ENCODE data around the gene EVL.

EVL gene

DNA sequence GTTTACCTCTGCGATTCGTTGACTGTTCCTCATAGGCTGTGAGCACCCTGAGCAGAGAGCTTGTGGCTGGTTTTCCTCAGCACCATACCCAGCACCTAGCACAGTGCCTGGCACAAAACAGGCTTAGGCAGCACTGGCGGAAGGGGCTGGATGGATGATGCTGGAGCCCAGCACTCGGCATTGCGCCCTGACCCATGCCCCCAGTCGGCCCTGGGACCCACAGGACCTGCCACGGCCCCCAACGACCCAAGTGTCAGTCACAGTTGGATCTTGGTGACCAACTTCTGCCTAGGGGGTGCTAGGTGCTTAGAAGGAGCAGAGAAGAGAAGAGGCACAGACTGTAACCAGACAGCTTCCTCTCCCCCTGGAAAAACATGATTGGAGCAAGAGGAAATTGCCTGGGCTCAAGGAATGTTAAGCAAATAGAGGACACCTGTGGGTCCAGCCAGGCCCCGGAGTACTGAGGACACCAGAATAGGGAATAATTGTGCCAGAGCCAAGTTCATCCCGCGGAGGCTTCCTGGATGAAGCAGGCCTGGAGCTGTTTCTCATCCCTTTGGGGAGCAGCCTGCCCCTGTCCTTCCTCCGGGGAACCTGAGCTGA is 62.7 kb downstream of the EVL start:
- POLR2A ChIA-PET = no interaction called here

GRCh38 chr14:100128688-100129087 is 63.5 kb downstream of the EVL start:
- DNase-seq (ENCODE audit: extremely low spot score) = no peak
- TF ChIP-seq CTBP1 (IDR thresholded peaks at IDR 0.05; ENCODE audit: borderline replicate concordance) (no peak), BHLHE40 (IDR thresholded peaks at IDR 0.05; ENCODE audit: borderline replicate concordance) (no peak), NFRKB (IDR thresholded peaks at IDR 0.05) (no peak), HDGF (IDR thresholded peaks at IDR 0.05; ENCODE audit: borderline replicate concordance) (no peak), FOXK2 (IDR thresholded peaks at IDR 0.05) (no peak), ELF4 (IDR thresholded peaks at IDR 0.05) (no peak), ZNF384 (IDR thresholded peaks at IDR 0.05) (no peak), LEF1 (IDR thresholded peaks at IDR 0.05; ENCODE audit: borderline replicate concordance) (no peak), ARNT (IDR thresholded peaks at IDR 0.05) (no peak), SP1 (IDR thresholded peaks at IDR 0.05) (no peak), L3MBTL2 (conservative IDR thresholded peaks at IDR 0.05) (no peak), TARDBP (IDR thresholded peaks at IDR 0.05) (no peak), SUZ12 (IDR thresholded peaks at IDR 0.05) (no peak), FOXM1 (IDR thresholded peaks at IDR 0.05; ENCODE audit: borderline replicate concordance) (no peak), FOXA1 (IDR thresholded peaks at IDR 0.05) (no peak)
- TF ChIP-seq, protein P1, sequence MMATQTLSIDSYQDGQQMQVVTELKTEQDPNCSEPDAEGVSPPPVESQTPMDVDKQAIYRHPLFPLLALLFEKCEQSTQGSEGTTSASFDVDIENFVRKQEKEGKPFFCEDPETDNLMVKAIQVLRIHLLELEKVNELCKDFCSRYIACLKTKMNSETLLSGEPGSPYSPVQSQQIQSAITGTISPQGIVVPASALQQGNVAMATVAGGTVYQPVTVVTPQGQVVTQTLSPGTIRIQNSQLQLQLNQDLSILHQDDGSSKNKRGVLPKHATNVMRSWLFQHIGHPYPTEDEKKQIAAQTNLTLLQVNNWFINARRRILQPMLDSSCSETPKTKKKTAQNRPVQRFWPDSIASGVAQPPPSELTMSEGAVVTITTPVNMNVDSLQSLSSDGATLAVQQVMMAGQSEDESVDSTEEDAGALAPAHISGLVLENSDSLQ (IDR thresholded peaks at IDR 0.05) = no peak
- ChIA-PET POLR2A (no interaction called here), CTCF (interaction anchor here (0.5 kb wide), 1 partner anchor 106 kb away, joined by 3 read pairs; no protein-coding TSS in a partner anchor)

More for the DNA sequence above, 62.7 kb downstream of the EVL start:
- CTCF ChIA-PET = no interaction called here
- DNase-seq (ENCODE audit: extremely low spot score) = no peak
- TF ChIP-seq ZNF384 (IDR thresholded peaks at IDR 0.05) = no peak
- no peak for TF ChIP-seq BHLHE40 (IDR thresholded peaks at IDR 0.05; ENCODE audit: borderline replicate concordance)
- TF ChIP-seq ARNT (IDR thresholded peaks at IDR 0.05) = no peak
- no peak for TF ChIP-seq SUZ12 (IDR thresholded peaks at IDR 0.05)
- no peak for TF ChIP-seq NFRKB (IDR thresholded peaks at IDR 0.05)
- TF ChIP-seq, protein P1 (IDR thresholded peaks at IDR 0.05) = no peak
- no peak for TF ChIP-seq CTBP1 (IDR thresholded peaks at IDR 0.05; ENCODE audit: borderline replicate concordance)
- no peak for TF ChIP-seq FOXK2 (IDR thresholded peaks at IDR 0.05)
- no peak for TF ChIP-seq SP1 (IDR thresholded peaks at IDR 0.05)
- TF ChIP-seq FOXM1 (IDR thresholded peaks at IDR 0.05; ENCODE audit: borderline replicate concordance) = no peak
- no peak for TF ChIP-seq HDGF (IDR thresholded peaks at IDR 0.05; ENCODE audit: borderline replicate concordance)
- TF ChIP-seq ELF4 (IDR thresholded peaks at IDR 0.05) = no peak
- TF ChIP-seq LEF1 (IDR thresholded peaks at IDR 0.05; ENCODE audit: borderline replicate concordance) = no peak
- TF ChIP-seq L3MBTL2 (conservative IDR thresholded peaks at IDR 0.05) = no peak
- no peak for TF ChIP-seq FOXA1 (IDR thresholded peaks at IDR 0.05)
- no peak for TF ChIP-seq TARDBP (IDR thresholded peaks at IDR 0.05)

- DNase-seq (ENCODE audit: extremely low spot score) = no peak
- CTCF ChIA-PET = interaction anchor here (0.5 kb wide), 1 partner anchor 106 kb away, joined by 3 read pairs; no protein-coding TSS in a partner anchor
- TF ChIP-seq ARNT (IDR thresholded peaks at IDR 0.05) (no peak), CTBP1 (IDR thresholded peaks at IDR 0.05; ENCODE audit: borderline replicate concordance) (no peak)
- POLR2A ChIA-PET = no interaction called here
Measured at GRCh38 chr14:100129161-100129589, 64.0 kb downstream of the EVL start.

DNA sequence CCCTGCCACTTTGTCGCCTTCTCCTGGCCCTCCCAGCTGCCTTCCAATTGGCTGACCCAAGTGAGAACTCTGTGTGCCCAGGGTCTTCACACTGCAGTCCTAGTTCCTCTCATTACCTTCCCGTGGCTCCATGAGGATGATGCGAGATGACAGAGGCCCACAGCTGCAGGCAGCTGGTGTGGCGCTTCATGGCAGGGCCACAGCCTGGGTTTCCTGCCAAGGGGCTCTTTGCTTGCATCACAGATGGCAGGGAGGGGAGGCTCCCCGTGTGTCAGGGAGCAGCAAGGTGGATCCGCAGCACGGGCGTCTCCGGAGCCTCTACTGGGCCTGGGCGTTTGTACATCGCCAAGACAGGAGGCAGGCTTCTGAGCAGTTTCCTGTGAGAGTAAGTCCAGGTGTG is 65.3 kb downstream of the EVL start:
- ChIA-PET CTCF (interaction anchor here (0.5 kb wide), 1 partner anchor 573 kb away, joined by 4 read pairs; no protein-coding TSS in a partner anchor), POLR2A (no interaction called here)
- TF ChIP-seq BHLHE40 (IDR thresholded peaks at IDR 0.05; ENCODE audit: borderline replicate concordance) = no peak
- TF ChIP-seq FOXA1 (IDR thresholded peaks at IDR 0.05) = no peak
- no peak for TF ChIP-seq TARDBP (IDR thresholded peaks at IDR 0.05)
- no peak for TF ChIP-seq ZNF384 (IDR thresholded peaks at IDR 0.05)
- TF ChIP-seq ELF4 (IDR thresholded peaks at IDR 0.05) = no peak
- TF ChIP-seq SUZ12 (IDR thresholded peaks at IDR 0.05) = no peak
- TF ChIP-seq, protein P1 (IDR thresholded peaks at IDR 0.05) = no peak
- TF ChIP-seq L3MBTL2 (conservative IDR thresholded peaks at IDR 0.05) = no peak
- no peak for DNase-seq (ENCODE audit: extremely low spot score)

- DNase-seq (ENCODE audit: extremely low spot score) = no peak
- CTCF ChIA-PET = no interaction called here
- TF ChIP-seq SUZ12 (IDR thresholded peaks at IDR 0.05) (no peak), HDGF (IDR thresholded peaks at IDR 0.05; ENCODE audit: borderline replicate concordance) (no peak), SP1 (IDR thresholded peaks at IDR 0.05) (no peak), LEF1 (IDR thresholded peaks at IDR 0.05; ENCODE audit: borderline replicate concordance) (no peak), TARDBP (IDR thresholded peaks at IDR 0.05) (no peak), FOXA1 (IDR thresholded peaks at IDR 0.05) (no peak), L3MBTL2 (conservative IDR thresholded peaks at IDR 0.05) (no peak), FOXM1 (IDR thresholded peaks at IDR 0.05; ENCODE audit: borderline replicate concordance) (no peak), CTBP1 (IDR thresholded peaks at IDR 0.05; ENCODE audit: borderline replicate concordance) (no peak), NFRKB (IDR thresholded peaks at IDR 0.05) (no peak), ARNT (IDR thresholded peaks at IDR 0.05) (no peak), ZNF384 (IDR thresholded peaks at IDR 0.05) (no peak), ELF4 (IDR thresholded peaks at IDR 0.05) (no peak), FOXK2 (IDR thresholded peaks at IDR 0.05) (no peak), BHLHE40 (IDR thresholded peaks at IDR 0.05; ENCODE audit: borderline replicate concordance) (no peak)
- TF ChIP-seq, protein P1 (IDR thresholded peaks at IDR 0.05) = no peak
- POLR2A ChIA-PET = no interaction called here
Measured at GRCh38 chr14:100131181-100131580, 66.0 kb downstream of the EVL start.
